ENCODE data around the gene PRKG1.

DNA sequence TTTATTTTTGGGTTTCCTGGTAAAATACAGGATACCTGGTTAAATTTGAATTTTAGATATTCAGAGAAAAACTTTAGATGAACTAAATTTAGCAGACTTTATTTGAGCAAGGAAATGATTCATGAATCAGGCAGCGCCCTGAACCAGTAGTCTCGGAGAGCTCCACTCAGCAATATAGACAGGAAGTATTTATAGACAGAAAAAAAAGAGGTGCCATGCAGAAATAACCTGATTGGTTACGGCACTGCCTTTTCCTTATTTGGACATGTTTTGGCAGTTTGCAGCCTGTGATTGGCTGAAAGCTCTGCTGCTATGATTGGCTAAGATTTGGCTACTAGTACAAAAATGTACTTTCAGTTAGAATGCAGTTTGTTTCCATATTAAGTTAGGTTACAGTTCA lies 1041.5 kb downstream of the PRKG1 start:
- TF ChIP-seq CTCF (IDR thresholded peaks at IDR 0.05), result no peak
- no peak for TF ChIP-seq MYBL2 (CRISPR knock-in tag; IDR thresholded peaks at IDR 0.05)
- no peak for TF ChIP-seq TP53 (CRISPR knock-in tag; IDR thresholded peaks at IDR 0.05)
- no peak for TF ChIP-seq AFF4 (CRISPR knock-in tag; IDR thresholded peaks at IDR 0.05; ENCODE audit: borderline replicate concordance)
- TF ChIP-seq GRHL2 (CRISPR knock-in tag; IDR thresholded peaks at IDR 0.05; ENCODE audit: insufficient replicate concordance, severe bottlenecking), result no peak
- TF ChIP-seq NR1H2 (CRISPR knock-in tag; IDR thresholded peaks at IDR 0.05), result no peak
- TF ChIP-seq IRF2 (CRISPR knock-in tag; IDR thresholded peaks at IDR 0.05; ENCODE audit: borderline replicate concordance, low read depth), result no peak
- TF ChIP-seq IRF1 (CRISPR knock-in tag; IDR thresholded peaks at IDR 0.05), result no peak
- TF ChIP-seq, protein P1, sequence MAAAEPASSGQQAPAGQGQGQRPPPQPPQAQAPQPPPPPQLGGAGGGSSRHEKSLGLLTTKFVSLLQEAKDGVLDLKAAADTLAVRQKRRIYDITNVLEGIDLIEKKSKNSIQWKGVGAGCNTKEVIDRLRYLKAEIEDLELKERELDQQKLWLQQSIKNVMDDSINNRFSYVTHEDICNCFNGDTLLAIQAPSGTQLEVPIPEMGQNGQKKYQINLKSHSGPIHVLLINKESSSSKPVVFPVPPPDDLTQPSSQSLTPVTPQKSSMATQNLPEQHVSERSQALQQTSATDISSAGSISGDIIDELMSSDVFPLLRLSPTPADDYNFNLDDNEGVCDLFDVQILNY (CRISPR knock-in tag; IDR thresholded peaks at IDR 0.05), result no peak
- TF ChIP-seq PREB (CRISPR knock-in tag; IDR thresholded peaks at IDR 0.05; ENCODE audit: borderline replicate concordance), result no peak

Data from WTC11 (cell line).